ENCODE data around the gene ZNF692. TPM values are rescaled to one million over a fixed set of nuclear protein-coding genes. Genes with fewer than 3 reads are reported as not detected.

ZNF692 gene
- total and polyA plus RNA-seq, 2 donors (not counting 3 experiments of a cell fraction or from before 2014, with no cell fraction given) = 32.6 to 36.6 TPM

- Histone ChIP-seq H3K9me3 (replicated peaks; ENCODE audit: control insufficient read depth, insufficient read depth, low read length) (no peaks in the 10 kb centered on the region), H3K27ac (ENCODE audit: insufficient read depth, low read depth, low read length) (no peak overlapping the region), H3K4me1 (ENCODE audit: control insufficient read depth, extremely low read depth, insufficient read depth, low read length) (no peaks in the 10 kb centered on the region), H3K79me2 (ENCODE audit: control insufficient read depth, insufficient read depth, low read length) (no peaks in the 10 kb centered on the region), H3K36me3 (ENCODE audit: control insufficient read depth in 2 of 2, extremely low read depth in 1 of 2, insufficient read depth in 2 of 2, low read length in 2 of 2) (no peaks in the 10 kb centered on the region), H4K20me1 (replicated peaks; ENCODE audit: control insufficient read depth, extremely low read depth, insufficient read depth, low read length) (no peaks in the 10 kb centered on the region), H3K4me3 (replicated peaks in 1 of 3; ENCODE audit: insufficient read depth in 1 of 3, low read depth in 1 of 3, low read length in 3 of 3) (no peak overlapping the region), H3K9ac (replicated peaks; ENCODE audit: extremely low read depth, insufficient read depth, low read length) (no peak overlapping the region), H2AFZ (ENCODE audit: low read depth, low read length) (no peak overlapping the region), H3K4me2 (ENCODE audit: insufficient read depth, low read length) (no peak overlapping the region), H3K9me1 (replicated peaks; ENCODE audit: control insufficient read depth, extremely low read depth, insufficient read depth, low read length) (no peaks in the 10 kb centered on the region), H3K27me3 (ENCODE audit: control insufficient read depth in 2 of 2, insufficient read depth in 2 of 2, low read length in 2 of 2) (peaks cover 1 to 6% of the 10 kb centered on the region in 2 experiments)
- intact Hi-C loops (cut with micrococcal nuclease) = no loop called here
- TF ChIP-seq EZH2 (IDR thresholded peaks at IDR 0.05; ENCODE audit: borderline replicate concordance, low read depth, low read length, severe bottlenecking) (no peak), JUN (IDR thresholded peaks at IDR 0.05; ENCODE audit: borderline replicate concordance, insufficient read depth, insufficient read length, low read depth) (no peak), FOS (IDR thresholded peaks at IDR 0.05; ENCODE audit: borderline replicate concordance, insufficient read depth, low read length) (no peak), POLR2A (IDR thresholded peaks at IDR 0.05; ENCODE audit: low read depth, low read length) (no peak), POLR2AphosphoS5 (IDR thresholded peaks at IDR 0.05; ENCODE audit: insufficient read depth, low read depth, low read length) (no peak), GATA2 (IDR thresholded peaks at IDR 0.05; ENCODE audit: insufficient read depth, insufficient read length, low read depth, low read length) (no peak), MYC (IDR thresholded peaks at IDR 0.05; ENCODE audit: low read depth, low read length) (no peak), MAX (IDR thresholded peaks at IDR 0.05; ENCODE audit: insufficient read depth, insufficient read length) (no peak)
- TF ChIP-seq, protein P1, sequence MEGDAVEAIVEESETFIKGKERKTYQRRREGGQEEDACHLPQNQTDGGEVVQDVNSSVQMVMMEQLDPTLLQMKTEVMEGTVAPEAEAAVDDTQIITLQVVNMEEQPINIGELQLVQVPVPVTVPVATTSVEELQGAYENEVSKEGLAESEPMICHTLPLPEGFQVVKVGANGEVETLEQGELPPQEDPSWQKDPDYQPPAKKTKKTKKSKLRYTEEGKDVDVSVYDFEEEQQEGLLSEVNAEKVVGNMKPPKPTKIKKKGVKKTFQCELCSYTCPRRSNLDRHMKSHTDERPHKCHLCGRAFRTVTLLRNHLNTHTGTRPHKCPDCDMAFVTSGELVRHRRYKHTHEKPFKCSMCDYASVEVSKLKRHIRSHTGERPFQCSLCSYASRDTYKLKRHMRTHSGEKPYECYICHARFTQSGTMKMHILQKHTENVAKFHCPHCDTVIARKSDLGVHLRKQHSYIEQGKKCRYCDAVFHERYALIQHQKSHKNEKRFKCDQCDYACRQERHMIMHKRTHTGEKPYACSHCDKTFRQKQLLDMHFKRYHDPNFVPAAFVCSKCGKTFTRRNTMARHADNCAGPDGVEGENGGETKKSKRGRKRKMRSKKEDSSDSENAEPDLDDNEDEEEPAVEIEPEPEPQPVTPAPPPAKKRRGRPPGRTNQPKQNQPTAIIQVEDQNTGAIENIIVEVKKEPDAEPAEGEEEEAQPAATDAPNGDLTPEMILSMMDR (IDR thresholded peaks at IDR 0.05; ENCODE audit: extremely low read depth in 1 of 2, insufficient read depth in 1 of 2, low read depth in 1 of 2, low read length in 2 of 2) = no peak
- CTCF ChIA-PET = no interaction called here
- dilution Hi-C loops (cut with MboI; ENCODE audit: extremely low pct_ligation_motif_present, low sequenced_read_pairs) = no loop called here
- POLR2A ChIA-PET = no interaction called here
- DNase-seq (ENCODE audit: low read depth, low spot score) = no peak
- no TSS peak for BruUV-seq (replicated peaks)
- no peak for FAIRE-seq
Observed at GRCh38 chr1:248886237-248886895, 27.5 kb upstream of the ZNF692 start.
